A673 (cell line): ENCODE data around the gene SOX13. TPM values are rescaled to one million over a fixed set of nuclear protein-coding genes. Genes with fewer than 3 reads are reported as not detected.

Experiments used
- BruUV-seq: library from RNA; stranded (reverse); fragments of 400-500 nt; replicated peaks from 2 replicates; lab custom pipeline; 2021; lab: Mats Ljungman, UMichigan
- CTCF ChIA-PET: fragments of 300-600 bp; sonication (Branson Sonifier 250); formaldehyde crosslinking; loops from one replicate; lab custom pipeline; 2022; ENCODE audit warnings: antibody characterized with exemption; lab: Charles Lee
- POLR2A ChIA-PET: fragments of 300-600 bp; sonication (Branson Sonifier 250); formaldehyde crosslinking; loops from one replicate; lab custom pipeline; 2022; ENCODE audit warnings: antibody characterized with exemption; ENCODE audit not compliant: low non-redundant PET; lab: Charles Lee
- DNase-seq: peaks from one replicate; pipeline ENCODE4 v3.0.0-alpha.2; 2015; ENCODE audit warnings: low spot score
- H3K27ac ChIP-seq: fragments of 200-600 bp; sonication (generic); 2 replicates; pipeline ENCODE4 v1.5.1; 2016; ENCODE audit warnings: mixed run types, low read depth, mild to moderate bottlenecking, mixed read lengths, antibody characterized with exemption, low read length; ENCODE audit not compliant: poor library complexity, severe bottlenecking
- H3K27me3 ChIP-seq: fragments of 200-600 bp; sonication (generic); replicated peaks from 2 replicates; pipeline ENCODE4 v1.6.1; 2017; ENCODE audit warnings: mixed run types, low read depth, mild to moderate bottlenecking, mixed read lengths, antibody characterized with exemption, low read length; ENCODE audit not compliant: insufficient read depth, poor library complexity
- H3K36me3 ChIP-seq: fragments of 200-600 bp; sonication (generic); 2 replicates; pipeline ENCODE4 v1.6.1; 2016; ENCODE audit warnings: mixed run types, mild to moderate bottlenecking, mixed read lengths, antibody characterized with exemption, low read length; ENCODE audit not compliant: insufficient read depth, poor library complexity, severe bottlenecking
- H3K4me1 ChIP-seq: fragments of 200-600 bp; sonication (generic); 2 replicates; pipeline ENCODE4 v1.6.1; 2017; ENCODE audit warnings: mixed run types, mild to moderate bottlenecking, mixed read lengths, antibody characterized with exemption, low read length; ENCODE audit not compliant: insufficient read depth, poor library complexity, severe bottlenecking
- H3K4me3 ChIP-seq: fragments of 200-600 bp; sonication (generic); 2 replicates; pipeline ENCODE4 v1.5.1; 2016; ENCODE audit warnings: low read depth, mixed run types, mild to moderate bottlenecking, mixed read lengths, low read length; ENCODE audit not compliant: poor library complexity, severe bottlenecking
- H3K9me3 ChIP-seq: fragments of 200-600 bp; sonication (generic); 2 replicates; pipeline ENCODE4 v1.6.1; 2016; ENCODE audit warnings: mixed run types, low read depth, mild to moderate bottlenecking, mixed read lengths, antibody characterized with exemption, low read length; ENCODE audit not compliant: poor library complexity, severe bottlenecking
- CTCF ChIP-seq: fragments of 300-800, 200-600 bp; sonication (generic); conservative IDR thresholded peaks from 2 replicates; pipeline ENCODE4 v1.5.1; 2017; ENCODE audit warnings: low read depth, mild to moderate bottlenecking, antibody characterized with exemption, low read length, moderate library complexity, mixed read lengths
- EZH2 ChIP-seq: fragments of 200-600 bp; sonication (generic); IDR thresholded peaks from 2 replicates; pipeline ENCODE4 v1.6.1; 2017; ENCODE audit warnings: borderline replicate concordance, low read depth, mild to moderate bottlenecking, mixed read lengths, antibody characterized with exemption, low read length; ENCODE audit not compliant: poor library complexity, severe bottlenecking
- intact Hi-C: fragments of 100-400 bp; cut with micrococcal nuclease; formaldehyde crosslinking; loops from one replicate; pipeline ENCODE4 v1.10.0; 2022; ENCODE audit not compliant: unreplicated experiment
- total RNA-seq: library from RNA; stranded (reverse); gene quantifications from 2 replicates; pipeline ENCODE4 v1.2.3, GENCODE V29; 2021

SOX13 gene
- total RNA-seq, 1 experiment from 2014 or later, result 9.4 TPM

- no peaks in the 10 kb centered on the region for H3K36me3 ChIP-seq
- CTCF ChIA-PET, result no interaction called here
- DNase-seq, result no peak
- no TSS peak for BruUV-seq
- intact Hi-C loops, result no loop called here
- no peaks in the 10 kb centered on the region for H3K9me3 ChIP-seq
- TF ChIP-seq CTCF (no peak), EZH2 (no peak)
- no peaks in the 10 kb centered on the region for H3K4me1 ChIP-seq
- H3K4me3 ChIP-seq, result no peak overlapping the region
- H3K27ac ChIP-seq, result no peak overlapping the region
- POLR2A ChIA-PET, result no interaction called here
- peaks cover 14% of the 10 kb centered on the region for H3K27me3 ChIP-seq
These were observed 104.2 kb downstream of the SOX13 start for GRCh38 chr1:204177133-204177532.

Other genes starting within 250 kb of the SOX13 start
- gene SNRPE, start 211.5 kb upstream of the SOX13 start, total RNA-seq, result 315 and 358 TPM in 2 replicates
- gene ETNK2, start 78.9 kb downstream of the SOX13 start, total RNA-seq, result 7.3 and 8.3 TPM in 2 replicates
- gene REN, start 93.2 kb downstream of the SOX13 start, total RNA-seq, result not detected in 2 replicates
- not detected in 2 replicates for gene KISS1, start 123.4 kb downstream of the SOX13 start, total RNA-seq
- gene GOLT1A, start 140.9 kb downstream of the SOX13 start, total RNA-seq, result not detected in 2 replicates